HCT116 (cell line): ENCODE results near the gene CDKAL1. TPM values are rescaled to one million over a fixed set of nuclear protein-coding genes. Genes with fewer than 3 reads are reported as not detected.

Experiments used
- ATAC-seq: fragments of 200-7000 bp; cut with Tn5 transposase; 2 replicates; pipeline ENCODE4 v1.9.1; 2020; ENCODE audit warnings: mild to moderate bottlenecking, moderate library complexity
- BruUV-seq: library from RNA; stranded (reverse); fragments of 400-500 nt; replicated peaks from 2 replicates; lab custom pipeline; 2021; lab: Mats Ljungman, UMichigan
- CTCF ChIA-PET: fragments of 300-600 bp; sonication (Branson Sonifier 250); formaldehyde crosslinking; loops from one replicate; lab custom pipeline; 2021; ENCODE audit warnings: antibody characterized with exemption; lab: Charles Lee
- POLR2A ChIA-PET: fragments of 300-600, 350-600 bp; sonication (Branson Sonifier 250); formaldehyde crosslinking; loops from one replicate; lab custom pipeline; 2021; ENCODE audit warnings: antibody characterized with exemption; lab: Charles Lee
- RAD21 ChIA-PET, 2 experiments: fragments of 300-600 bp; sonication (Branson Sonifier 250); formaldehyde crosslinking; loops; one replicate each; lab custom pipeline; 2023; ENCODE audit warnings: low total read pairs in 2 of 2; ENCODE audit not compliant: uncharacterized antibody in 2 of 2, unreplicated experiment in 2 of 2, low non-redundant PET in 1 of 2; lab: Charles Lee
- DNase-seq: peaks from one replicate; pipeline ENCODE4 v3.0.0-alpha.2; 2010; ENCODE audit warnings: low read depth, low spot score
- H2AFZ ChIP-seq: fragments of 200-600 bp; shearing (Covaris generic), sonication (generic); 2 replicates; pipeline ENCODE4 v1.6.1; 2017; ENCODE audit warnings: low read depth, mixed run types, mixed read lengths, antibody characterized with exemption, low read length; ENCODE audit not compliant: poor library complexity, severe bottlenecking
- H3K27ac ChIP-seq: 2 replicates; pipeline ENCODE4 v1.5.1; 2012; ENCODE audit warnings: low read depth, low read length
- H3K27me3 ChIP-seq: fragments of 200-600 bp; sonication (generic); 2 replicates; pipeline ENCODE4 v1.6.1; 2016; ENCODE audit warnings: mixed run types, low read length, mixed read lengths; ENCODE audit not compliant: insufficient read depth
- H3K36me3 ChIP-seq, 2 experiments: fragments of 200-500 bp in 1 of 2; fragments of 200-600 bp in 1 of 2; sonication (Bioruptor generic) in 1 of 2; sonication (generic) in 1 of 2; 2 replicates each; pipeline versions ENCODE4 v1.5.1 to v1.6.1; 2014 to 2016; ENCODE audit warnings: low read length in 2 of 2, inconsistent platforms in 1 of 2, mixed read lengths in 1 of 2, mixed run types in 1 of 2; ENCODE audit not compliant: insufficient read depth in 2 of 2, control insufficient read depth in 1 of 2
- H3K4me1 ChIP-seq, 2 experiments: fragments of 200-600 bp in 1 of 2; sonication (generic) in 1 of 2; 2 replicates each; pipeline versions ENCODE4 v1.5.1 to v1.6.1; 2012 to 2017; ENCODE audit warnings: low read length in 2 of 2, inconsistent platforms in 1 of 2, mild to moderate bottlenecking in 1 of 2, mixed read lengths in 1 of 2, mixed run types in 1 of 2, moderate library complexity in 1 of 2; ENCODE audit not compliant: insufficient read depth in 2 of 2, control insufficient read depth in 1 of 2
- H3K4me2 ChIP-seq: fragments of 200-600 bp; sonication (generic); 2 replicates; pipeline ENCODE4 v1.6.1; 2017; ENCODE audit warnings: mixed run types, low read length, mixed read lengths
- H3K4me3 ChIP-seq, 2 experiments: fragments of 200-600 bp in 1 of 2; sonication (generic) in 1 of 2; replicated peaks in 1 of 2; 2 replicates each; pipeline ENCODE4 v1.5.1; 2011 to 2016; ENCODE audit warnings: low read length in 2 of 2, control low read depth in 1 of 2, low read depth in 1 of 2, mild to moderate bottlenecking in 1 of 2, mixed read lengths in 1 of 2, mixed run types in 1 of 2
- H3K79me2 ChIP-seq: fragments of 200-600 bp; sonication (generic); 2 replicates; pipeline ENCODE4 v1.6.1; 2017; ENCODE audit warnings: mild to moderate bottlenecking, mixed run types, low read length, moderate library complexity, mixed read lengths; ENCODE audit not compliant: insufficient read depth
- H3K9ac ChIP-seq: fragments of 200-600 bp; sonication (generic); 2 replicates; pipeline ENCODE4 v1.6.1; 2016; ENCODE audit warnings: low read length, mixed read lengths
- H3K9me2 ChIP-seq: fragments of 200-600 bp; sonication (generic), shearing (Covaris generic); 2 replicates; pipeline ENCODE4 v1.6.1; 2017; ENCODE audit warnings: mixed run types, mild to moderate bottlenecking, moderate library complexity; ENCODE audit not compliant: insufficient read depth
- H3K9me3 ChIP-seq, 2 experiments: fragments of 200-500 bp in 1 of 2; fragments of 200-600 bp in 1 of 2; sonication (Bioruptor generic) in 1 of 2; sonication (generic) in 1 of 2; 2 replicates each; pipeline ENCODE4 v1.6.1; 2014 to 2017; ENCODE audit warnings: low read length in 2 of 2, mixed read lengths in 2 of 2, inconsistent platforms in 1 of 2, low read depth in 1 of 2, mild to moderate bottlenecking in 1 of 2, mixed run types in 1 of 2, moderate library complexity in 1 of 2; ENCODE audit not compliant: control insufficient read depth in 1 of 2, insufficient read depth in 1 of 2
- H4K20me1 ChIP-seq: fragments of 200-600 bp; sonication (generic), shearing (Covaris generic); 2 replicates; pipeline ENCODE4 v1.6.1; 2017; ENCODE audit warnings: mixed run types, mild to moderate bottlenecking, moderate library complexity; ENCODE audit not compliant: insufficient read depth
- CBX3 ChIP-seq: IDR thresholded peaks from 2 replicates; pipeline ENCODE4 v1.6.1; 2012; ENCODE audit warnings: low read depth
- CEBPB ChIP-seq: IDR thresholded peaks from 2 replicates; pipeline ENCODE4 v1.6.1; 2012; ENCODE audit warnings: low read depth
- EZH2 ChIP-seq: fragments of 200-600 bp; sonication (generic); IDR thresholded peaks from 2 replicates; pipeline ENCODE4 v1.6.1; 2017; ENCODE audit warnings: antibody characterized with exemption, mixed run types
- FOSL1 ChIP-seq: IDR thresholded peaks from 2 replicates; pipeline ENCODE4 v1.6.1; 2012; ENCODE audit warnings: low read depth
- JUND ChIP-seq: IDR thresholded peaks from 2 replicates; pipeline ENCODE4 v1.6.1; 2012
- SRF ChIP-seq: IDR thresholded peaks from 2 replicates; pipeline ENCODE4 v1.6.1; 2012; ENCODE audit warnings: low read depth
- TCF7L2 ChIP-seq: IDR thresholded peaks from 2 replicates; pipeline ENCODE4 v1.7.0; 2011; ENCODE audit warnings: borderline replicate concordance, inconsistent platforms; ENCODE audit not compliant: insufficient read depth, insufficient read length; ENCODE audit errors: extremely low read depth
- ZFX ChIP-seq: fragments of 450-650 bp; IDR thresholded peaks from 2 replicates; pipeline ENCODE4 v1.6.1; 2017
- intact Hi-C: fragments of 100-400 bp; cut with micrococcal nuclease; formaldehyde crosslinking; loops from 2 replicates; pipeline ENCODE4 v1.10.0; 2022
- total RNA-seq: library from RNA; stranded (reverse); gene quantifications from one replicate; pipeline ENCODE4 v1.2.1, GENCODE V29; 2021; ENCODE audit not compliant: unreplicated experiment

CDKAL1 gene
- total RNA-seq, 1 experiment from 2014 or later: 14.9 TPM

DNA sequence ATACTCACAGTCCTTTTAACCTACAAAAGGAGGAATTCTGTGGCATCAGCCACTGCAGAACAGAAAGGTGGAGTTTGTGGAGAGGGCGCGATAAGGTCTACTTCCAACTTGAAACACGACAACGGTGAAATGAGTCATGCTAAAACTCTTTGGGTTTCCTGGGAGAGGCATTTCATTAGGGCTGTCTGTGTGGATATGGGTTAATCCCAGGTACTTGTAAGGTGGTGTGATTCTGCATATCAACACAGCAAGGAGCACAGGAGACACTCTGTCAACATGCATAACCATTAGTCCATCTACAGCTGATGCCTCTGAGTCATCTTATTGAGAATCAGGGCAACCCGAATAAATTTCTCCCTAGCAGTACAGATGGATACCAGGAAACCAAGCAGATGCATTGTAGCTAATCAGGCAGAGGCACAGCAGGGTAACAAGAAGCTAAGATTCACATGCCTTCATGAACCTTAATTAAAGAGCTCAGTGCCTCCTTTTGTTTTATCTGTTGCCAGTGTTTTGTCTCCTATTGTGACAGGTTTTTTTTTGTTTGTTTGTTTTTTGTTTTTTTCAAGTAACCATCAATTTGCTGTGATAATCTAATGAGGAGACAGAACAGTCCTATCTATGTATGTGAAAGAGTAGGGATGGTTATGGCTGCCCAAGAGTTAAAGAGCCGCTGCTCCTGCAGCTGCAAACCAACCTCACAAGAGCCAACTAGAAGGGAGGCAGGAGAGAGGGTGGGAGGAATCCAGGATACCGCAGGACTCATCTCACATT, 743.5 kb downstream of the CDKAL1 start:
- Histone ChIP-seq H3K4me1 (peaks cover 0 to 19% of the 10 kb centered on the region in 2 experiments; a peak in 2 of 4 replicates), H3K9me2 (no peaks in the 10 kb centered on the region), H3K9me3 (no peaks in the 10 kb centered on the region), H3K9ac (no peak overlapping the region), H3K27ac (no peak overlapping the region), H3K27me3 (no peaks in the 10 kb centered on the region), H2AFZ (peak overlapping the region; percentile 6), H3K36me3 (no peaks in the 10 kb centered on the region)
- CTCF ChIA-PET: no interaction called here
- peak; percentile 76 for ATAC-seq
- intact Hi-C loops: no loop called here
- DNase-seq: peak; percentile 7
- TF ChIP-seq CEBPB: no peak
- TF ChIP-seq SRF: no peak
- TF ChIP-seq TCF7L2: peak; percentile 30
- peak; percentile 26; the same call in 1 of the 2 replicates for TF ChIP-seq JUND
- peak; percentile 30; the same call in 1 of the 2 replicates for TF ChIP-seq FOSL1
- no peak for TF ChIP-seq EZH2
- TF ChIP-seq, all 23 proteins: peak for 3
- BruUV-seq: no TSS peak
- no peaks in the 10 kb centered on the region for H4K20me1 ChIP-seq
- H3K79me2 ChIP-seq: no peaks in the 10 kb centered on the region
- no peak overlapping the region for H3K4me3 ChIP-seq
- peak overlapping the region; percentile 22 for H3K4me2 ChIP-seq
- ChIA-PET POLR2A (no interaction called here), RAD21 (no interaction called here)

DNA sequence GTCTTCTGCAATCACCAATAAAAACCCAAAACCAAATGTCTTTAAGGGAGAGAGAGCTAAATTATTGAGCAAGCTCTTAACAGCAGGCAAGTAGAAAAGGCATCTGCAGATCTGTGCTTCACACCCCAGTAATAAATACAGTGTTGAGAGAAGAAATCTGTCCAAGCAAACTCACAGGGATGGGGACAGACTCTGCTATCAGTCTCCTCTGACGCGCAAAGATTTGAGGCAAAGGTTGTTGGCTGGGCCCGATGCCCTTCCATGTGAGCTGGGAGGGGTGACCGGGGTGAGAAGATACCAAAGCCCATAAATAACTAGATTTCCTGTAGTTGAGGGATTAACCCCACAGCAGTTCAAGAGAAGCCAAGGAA, 744.1 kb downstream of the CDKAL1 start:
- CTCF ChIA-PET: no interaction called here
- ATAC-seq: no peak

More for the DNA sequence above, 744.1 kb downstream of the CDKAL1 start:
- Histone ChIP-seq H3K9me3 (no peaks in the 10 kb centered on the region), H3K79me2 (no peaks in the 10 kb centered on the region), H2AFZ (no peak overlapping the region), H3K9me2 (no peaks in the 10 kb centered on the region), H4K20me1 (no peaks in the 10 kb centered on the region), H3K36me3 (no peaks in the 10 kb centered on the region), H3K27ac (no peak overlapping the region), H3K4me3 (no peak overlapping the region), H3K27me3 (no peaks in the 10 kb centered on the region), H3K4me2 (no peak overlapping the region), H3K4me1 (peaks cover 0 to 19% of the 10 kb centered on the region in 2 experiments; a peak in 2 of 4 replicates), H3K9ac (no peak overlapping the region)
- POLR2A ChIA-PET: no interaction called here
- TF ChIP-seq CBX3: no peak
- no peak for TF ChIP-seq ZFX
- RAD21 ChIA-PET: no interaction called here
- no peak for DNase-seq
- BruUV-seq: no TSS peak
- intact Hi-C loops: no loop called here
